GM12878 (cell line): ENCODE measurements around the gene SPRTN. TPM values are rescaled to one million over a fixed set of nuclear protein-coding genes. Genes with fewer than 3 reads are reported as not detected.

Experiments used
- ATAC-seq: fragments of 200-7000 bp; cut with Tn5 transposase; 3 replicates; pipeline ENCODE4 v1.9.1; 2020; ENCODE audit warnings: mild to moderate bottlenecking, moderate library complexity
- BruUV-seq: library from RNA; stranded (reverse); fragments of 400-500 nt; replicated peaks from 2 replicates; lab custom pipeline; 2021; lab: Mats Ljungman, UMichigan
- CTCF ChIA-PET: fragments of 300-600 bp; sonication (Branson Sonifier 250); formaldehyde crosslinking; extraction: SDS; loops from one replicate; lab custom pipeline; 2021; ENCODE audit warnings: inconsistent platforms; lab: Yijun Ruan, JAX
- POLR2A ChIA-PET: fragments of 350-600 bp; formaldehyde crosslinking; extraction: SDS; loops from one replicate; lab custom pipeline; 2021; ENCODE audit warnings: inconsistent platforms; lab: Charles Lee
- RAD21 ChIA-PET: fragments of 300-600 bp; sonication (Branson Sonifier 250); formaldehyde crosslinking; loops from one replicate; lab custom pipeline; 2023; ENCODE audit warnings: antibody characterized with exemption; ENCODE audit not compliant: unreplicated experiment; lab: Charles Lee
- SMC1A ChIA-PET: fragments of 300-600 bp; sonication (Branson Sonifier 250); formaldehyde crosslinking; loops from one replicate; lab custom pipeline; 2023; ENCODE audit not compliant: unreplicated experiment, uncharacterized antibody; lab: Charles Lee
- DNase-seq: peaks from one replicate; pipeline ENCODE4 v3.0.0-alpha.2; 2011; ENCODE audit warnings: low read depth, low spot score
- FAIRE-seq: peaks from 3 replicates; lab custom pipeline; 2011; peaks lifted over from hg19 to GRCh38; lab: Jason Lieb, UNC
- H2AFZ ChIP-seq: 2 replicates; pipeline ENCODE4 v1.6.0; 2011; ENCODE audit warnings: low read depth, low read length, control low read depth; ENCODE audit not compliant: control insufficient read depth
- H3K27ac ChIP-seq: 2 replicates; pipeline ENCODE4 v1.5.1; 2011; ENCODE audit warnings: control low read depth; ENCODE audit not compliant: control insufficient read depth, insufficient read depth
- H3K27me3 ChIP-seq, 2 experiments: replicated peaks in 1 of 2; 2 replicates each; pipeline versions ENCODE4 v1.6.0 to v1.6.1; 2011; ENCODE audit warnings: low read length in 1 of 2; ENCODE audit not compliant: control insufficient read depth in 2 of 2, insufficient read depth in 2 of 2
- H3K36me3 ChIP-seq, 2 experiments: 2 replicates each; pipeline ENCODE4 v1.5.1; 2011; ENCODE audit warnings: low read length in 1 of 2; ENCODE audit not compliant: control insufficient read depth in 2 of 2, insufficient read depth in 2 of 2
- H3K4me1 ChIP-seq: 2 replicates; pipeline ENCODE4 v1.6.1; 2011; ENCODE audit warnings: mild to moderate bottlenecking, low read length, moderate library complexity, mixed read lengths; ENCODE audit not compliant: control insufficient read depth, insufficient read depth
- H3K4me2 ChIP-seq: 2 replicates; pipeline ENCODE4 v1.6.0; 2011; ENCODE audit warnings: control low read depth; ENCODE audit not compliant: control insufficient read depth, insufficient read depth
- H3K4me3 ChIP-seq: fragments of 200-600 bp; sonication (generic); 2 replicates; pipeline ENCODE4 v1.5.1; 2016
- H3K79me2 ChIP-seq: 2 replicates; pipeline ENCODE4 v1.6.0; 2011; ENCODE audit warnings: low read length; ENCODE audit not compliant: control insufficient read depth, insufficient read depth
- H3K9ac ChIP-seq: 2 replicates; pipeline ENCODE4 v1.8.0; 2011; ENCODE audit warnings: low read length, control low read depth, mixed read lengths; ENCODE audit not compliant: control insufficient read depth, insufficient read depth
- H3K9me3 ChIP-seq: replicated peaks from 3 replicates; pipeline ENCODE4 v1.5.1; 2011; ENCODE audit warnings: mild to moderate bottlenecking, low read length; ENCODE audit not compliant: control insufficient read depth, insufficient read depth
- H4K20me1 ChIP-seq: 2 replicates; pipeline ENCODE4 v1.6.0; 2011; ENCODE audit not compliant: control insufficient read depth, insufficient read depth
- BMI1 ChIP-seq: fragments of 450-650 bp; IDR thresholded peaks from 2 replicates; pipeline ENCODE4 v1.6.1; 2016; ENCODE audit warnings: mild to moderate bottlenecking, moderate library complexity, borderline replicate concordance
- EZH2 ChIP-seq: IDR thresholded peaks from 2 replicates; pipeline ENCODE4 v1.6.1; 2012; ENCODE audit warnings: low read depth, mild to moderate bottlenecking, control low read depth, inconsistent platforms, low read length, borderline replicate concordance; ENCODE audit not compliant: control insufficient read depth
- FOXK2 ChIP-seq: fragments of 450-650 bp; IDR thresholded peaks from 2 replicates; pipeline ENCODE4 v1.6.1; 2017; ENCODE audit warnings: mild to moderate bottlenecking, moderate library complexity
- HDAC2 ChIP-seq: fragments of 200-600 bp; sonication (generic); IDR thresholded peaks from 2 replicates; pipeline ENCODE4 v1.6.1; 2017
- JUNB ChIP-seq: IDR thresholded peaks from 2 replicates; pipeline ENCODE4 v1.6.1; 2016; ENCODE audit warnings: antibody characterized with exemption, mild to moderate bottlenecking
- NBN ChIP-seq: fragments of 450-650 bp; IDR thresholded peaks from 2 replicates; pipeline ENCODE4 v1.6.1; 2016
- NFXL1 ChIP-seq: fragments of 450-650 bp; IDR thresholded peaks from 2 replicates; pipeline ENCODE4 v1.6.1; 2017; ENCODE audit warnings: antibody characterized with exemption, mild to moderate bottlenecking, borderline replicate concordance
- NRF1 ChIP-seq: conservative IDR thresholded peaks from 2 replicates; pipeline ENCODE4 v1.6.1; 2011; ENCODE audit warnings: mild to moderate bottlenecking, low read depth, low read length, improper control_type of control experiment
- POLR2A ChIP-seq: IDR thresholded peaks from 2 replicates; pipeline ENCODE4 v1.6.1; 2011; ENCODE audit warnings: low read depth, mild to moderate bottlenecking, low read length
- POLR2AphosphoS5 ChIP-seq: IDR thresholded peaks from 2 replicates; pipeline ENCODE4 v1.6.1; 2011; ENCODE audit warnings: mild to moderate bottlenecking, low read length, inconsistent platforms
- SMC3 ChIP-seq: IDR thresholded peaks from 2 replicates; pipeline ENCODE4 v1.6.1; 2011; ENCODE audit warnings: low read length, improper control_type of control experiment, borderline replicate concordance
- ZSCAN29 ChIP-seq: fragments of 450-650 bp; IDR thresholded peaks from 2 replicates; pipeline ENCODE4 v1.6.1; 2017; ENCODE audit warnings: mild to moderate bottlenecking, moderate library complexity
- WGBS: methylation state at CpG from one replicate; pipeline ENCODE4 v1.1.6; 2016; ENCODE audit warnings: low lambda C conversion rate; ENCODE audit not compliant: insufficient replicate concordance, insufficient coverage; ENCODE audit errors: missing lambda C conversion rate; 5-methylcytosine and 5-hydroxymethylcytosine counted together
- in situ Hi-C: fragments of 300-500 bp; cut with MboI; formaldehyde crosslinking; loops from 9 replicates; pipeline ENCODE4 v1.14.3; 2018; ENCODE audit warnings: mixed read lengths
- intact Hi-C: fragments of 100-400 bp; cut with micrococcal nuclease; formaldehyde crosslinking; loops from one replicate; pipeline ENCODE4 v1.14.2; 2022; ENCODE audit not compliant: unreplicated experiment
- polyA plus RNA-seq, 11 experiments: library from polyadenylated mRNA; depleted of rRNA in 4 of 11; unstranded in 6 of 11; stranded (reverse) in 5 of 11; fragments of >200 nt; fragmentation: Nextera tagmentation in 4 of 11; fragmentation: Illumina TruSeq in 1 of 11; extraction: Ambion mirVana in 4 of 11; extraction: Trizol in 1 of 11; gene quantifications; 1 replicate in 1 of 11; 2 replicates in 10 of 11; pipeline versions ENCODE4 v1.2.1 to v1.2.3, GENCODE V29; 2011 to 2016; ENCODE audit warnings: inconsistent platforms in 2 of 11, missing spikeins in 2 of 11, low read depth in 1 of 11
- total RNA-seq, 4 experiments: library from RNA; depleted of rRNA in 3 of 4; stranded (reverse); fragments of >200 nt in 3 of 4; fragmentation: Illumina TruSeq in 1 of 4; extraction: Trizol in 1 of 4; gene quantifications; 2 replicates each; pipeline versions ENCODE4 v1.2.1 to v1.2.3, GENCODE V29; 2013 to 2021
- TF ChIP-seq, protein P1 (sequence below): fragments of 450-650 bp; IDR thresholded peaks from 2 replicates; pipeline ENCODE4 v1.6.1; 2016; ENCODE audit warnings: mild to moderate bottlenecking

SPRTN gene
- total and polyA plus RNA-seq, 10 of the 15 experiments (the other 5 are each of a cell fraction or from before 2014, with no cell fraction given): 4.4 to 16.5 (median 12.1) TPM

DNA sequence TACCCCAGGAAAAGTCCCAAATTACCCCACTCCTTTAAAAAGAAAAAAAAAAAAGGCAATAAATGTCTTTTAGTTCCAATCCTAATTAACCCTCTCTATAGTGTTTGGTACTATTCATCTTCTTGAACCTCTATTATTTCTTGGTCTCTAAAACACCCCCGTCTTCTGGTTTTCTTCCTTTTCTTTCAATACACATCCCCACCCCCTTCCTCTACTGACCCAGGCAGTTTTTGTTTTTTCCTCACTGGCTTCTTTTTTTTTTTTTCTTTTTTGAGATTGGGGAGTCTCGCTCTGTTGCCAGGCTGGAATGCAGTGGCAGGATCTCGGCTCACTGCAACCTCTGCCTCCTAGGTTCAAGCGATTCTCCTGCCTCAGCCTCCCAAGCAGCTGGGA, 57.9 kb downstream of the SPRTN start:
- WGBS: 100% methylated on average over 2 of the region's 4 CpGs
- Histone ChIP-seq H3K36me3 (peaks cover 0 to 4% of the 10 kb centered on the region in 2 experiments; a peak in 1 of 4 replicates), H4K20me1 (no peaks in the 10 kb centered on the region; the same call in 1 of the 2 replicates), H3K79me2 (peaks cover 33% of the 10 kb centered on the region), H3K27ac (no peak overlapping the region), H2AFZ (no peak overlapping the region), H3K9ac (no peak overlapping the region), H3K9me3 (no peaks in the 10 kb centered on the region), H3K4me3 (no peak overlapping the region), H3K4me2 (no peak overlapping the region), H3K27me3 (no peaks in the 10 kb centered on the region), H3K4me1 (no peaks in the 10 kb centered on the region)
- no TSS peak for BruUV-seq
- ChIA-PET POLR2A (no interaction called here), CTCF (no interaction called here), SMC1A (no interaction called here), RAD21 (no interaction called here)
- no peak for FAIRE-seq
- TF ChIP-seq, protein P1, sequence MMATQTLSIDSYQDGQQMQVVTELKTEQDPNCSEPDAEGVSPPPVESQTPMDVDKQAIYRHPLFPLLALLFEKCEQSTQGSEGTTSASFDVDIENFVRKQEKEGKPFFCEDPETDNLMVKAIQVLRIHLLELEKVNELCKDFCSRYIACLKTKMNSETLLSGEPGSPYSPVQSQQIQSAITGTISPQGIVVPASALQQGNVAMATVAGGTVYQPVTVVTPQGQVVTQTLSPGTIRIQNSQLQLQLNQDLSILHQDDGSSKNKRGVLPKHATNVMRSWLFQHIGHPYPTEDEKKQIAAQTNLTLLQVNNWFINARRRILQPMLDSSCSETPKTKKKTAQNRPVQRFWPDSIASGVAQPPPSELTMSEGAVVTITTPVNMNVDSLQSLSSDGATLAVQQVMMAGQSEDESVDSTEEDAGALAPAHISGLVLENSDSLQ: no peak
- TF ChIP-seq ZSCAN29: no peak
- no peak for TF ChIP-seq JUNB
- no peak for TF ChIP-seq FOXK2
- no peak for TF ChIP-seq SMC3
- TF ChIP-seq NRF1: no peak
- no peak for TF ChIP-seq HDAC2
- TF ChIP-seq BMI1: no peak
- TF ChIP-seq NFXL1: no peak
- no peak for TF ChIP-seq NBN
- TF ChIP-seq POLR2AphosphoS5: no peak
- TF ChIP-seq EZH2: no peak
- no peak for TF ChIP-seq POLR2A
- no peak for DNase-seq
- in situ Hi-C loops: no loop called here
- ATAC-seq: no peak
- intact Hi-C loops: no loop called here
